Caco-2 (cell line): ENCODE measurements around the gene MED26. TPM values are rescaled to one million over a fixed set of nuclear protein-coding genes. Genes with fewer than 3 reads are reported as not detected.

Source experiments
- BruUV-seq: library from RNA; stranded (reverse); fragments of 400-500 nt; replicated peaks from 2 replicates; lab custom pipeline; 2021; lab: Mats Ljungman, UMichigan
- CTCF ChIA-PET: fragments of 300-600 bp; sonication (Branson Sonifier 250); formaldehyde crosslinking; loops from one replicate; lab custom pipeline; 2022; ENCODE audit warnings: antibody characterized with exemption; lab: Charles Lee
- POLR2A ChIA-PET: fragments of 300-600 bp; sonication (Branson Sonifier 250); formaldehyde crosslinking; loops from one replicate; lab custom pipeline; 2022; ENCODE audit warnings: antibody characterized with exemption; lab: Charles Lee
- DNase-seq, 2 experiments: peaks; one replicate each; pipeline versions ENCODE4 v3.0.0 to v3.0.0-alpha.2; 2020 to 2022
- H3K27me3 ChIP-seq: replicated peaks from 2 replicates; pipeline ENCODE4 v1.6.0; 2011; ENCODE audit warnings: low read length; ENCODE audit not compliant: control insufficient read depth, insufficient read depth
- H3K36me3 ChIP-seq: 2 replicates; pipeline ENCODE4 v1.5.1; 2011; ENCODE audit warnings: low read length; ENCODE audit not compliant: control insufficient read depth, insufficient read depth
- H3K4me1 ChIP-seq: fragments of 250-450 bp; sonication (Bioruptor Pico); 2 replicates; pipeline ENCODE4 v1.5.1; 2020; ENCODE audit warnings: mild to moderate bottlenecking
- H3K4me3 ChIP-seq: 2 replicates; pipeline ENCODE4 v1.5.1; 2011; ENCODE audit warnings: low read depth, mild to moderate bottlenecking, control low read depth, low read length
- H3K9me3 ChIP-seq: fragments of 250-450 bp; sonication (Bioruptor Pico); 2 replicates; pipeline ENCODE4 v1.5.1; 2020; ENCODE audit warnings: mild to moderate bottlenecking, moderate library complexity
- H3K27ac Mint-ChIP-seq: one replicate; pipeline ENCODE4 v1.8.0; 2022; ENCODE audit warnings: mixed read lengths; ENCODE audit not compliant: unreplicated experiment
- H3K27me3 Mint-ChIP-seq: one replicate; pipeline ENCODE4 v1.8.0; 2022; ENCODE audit warnings: mixed read lengths; ENCODE audit not compliant: insufficient read depth, unreplicated experiment
- H3K36me3 Mint-ChIP-seq: one replicate; pipeline ENCODE4 v1.8.0; 2022; ENCODE audit warnings: mild to moderate bottlenecking, mixed read lengths; ENCODE audit not compliant: insufficient read depth, unreplicated experiment
- H3K4me1 Mint-ChIP-seq: one replicate; pipeline ENCODE4 v1.8.0; 2022; ENCODE audit warnings: low read depth, mixed read lengths; ENCODE audit not compliant: unreplicated experiment
- H3K4me3 Mint-ChIP-seq: one replicate; pipeline ENCODE4 v1.8.0; 2022; ENCODE audit warnings: mild to moderate bottlenecking, moderate library complexity, mixed read lengths; ENCODE audit not compliant: unreplicated experiment
- H3K9me3 Mint-ChIP-seq: one replicate; pipeline ENCODE4 v1.8.0; 2022; ENCODE audit warnings: mixed read lengths; ENCODE audit not compliant: unreplicated experiment
- intact Hi-C: fragments of 100-400 bp; cut with micrococcal nuclease; formaldehyde crosslinking; loops from one replicate; pipeline ENCODE4 v1.10.0; 2022; ENCODE audit not compliant: unreplicated experiment
- total RNA-seq: library from RNA; stranded (reverse); gene quantifications from 2 replicates; pipeline ENCODE4 v1.2.3, GENCODE V29; 2022
- TF ChIP-seq, protein P1 (sequence below), 2 experiments: fragments of 200-600 bp in 1 of 2; IDR thresholded peaks; 1 replicate in 1 of 2; 2 replicates in 1 of 2; pipeline versions ENCODE4 v1.5.1 to v1.8.0; 2011 to 2022; ENCODE audit warnings: antibody characterized with exemption in 1 of 2, control low read depth in 1 of 2, inconsistent platforms in 1 of 2, low read depth in 1 of 2, low read length in 1 of 2, mild to moderate bottlenecking in 1 of 2, moderate library complexity in 1 of 2; ENCODE audit not compliant: insufficient read depth in 1 of 2, severe bottlenecking in 1 of 2, unreplicated experiment in 1 of 2

Gene MED26
- total RNA-seq, 1 experiment from 2014 or later, result 11.4 TPM

DNA sequence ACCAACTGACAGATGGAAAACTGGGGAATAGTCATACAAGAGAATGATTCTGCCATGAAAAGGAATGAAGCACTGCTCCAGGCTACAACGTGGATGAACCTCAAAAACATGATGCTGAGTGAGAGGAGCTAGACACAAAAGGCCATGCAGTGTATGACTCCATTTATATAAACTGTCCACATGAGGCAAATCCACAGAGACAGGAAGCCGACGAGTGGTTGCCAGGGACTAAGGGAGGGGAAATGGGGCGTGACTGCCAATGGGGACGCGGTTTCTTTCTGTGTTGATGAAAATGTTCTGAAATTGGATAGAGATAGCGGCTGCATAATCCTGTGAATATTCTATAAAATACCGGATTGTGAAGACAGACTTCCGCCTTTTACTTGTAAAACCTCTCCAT is 21.7 kb upstream of the MED26 start:
- H3K4me3 ChIP-seq, result no peak overlapping the region
- Mint-ChIP-seq H3K27ac (no peak overlapping the region), H3K9me3 (no peaks in the 10 kb centered on the region), H3K36me3 (peaks cover 79% of the 10 kb centered on the region), H3K4me3 (no peak overlapping the region), H3K4me1 (no peaks in the 10 kb centered on the region), H3K27me3 (no peaks in the 10 kb centered on the region)
- ChIA-PET POLR2A (no interaction called here), CTCF (no interaction called here)
- peaks cover 3% of the 10 kb centered on the region for H3K36me3 ChIP-seq
- H3K4me1 ChIP-seq, result no peaks in the 10 kb centered on the region
- no peaks in the 10 kb centered on the region for H3K27me3 ChIP-seq
- intact Hi-C loops, result no loop called here
- BruUV-seq, result no TSS peak
- H3K9me3 ChIP-seq, result no peaks in the 10 kb centered on the region
- no peak for DNase-seq
- TF ChIP-seq, protein P1, sequence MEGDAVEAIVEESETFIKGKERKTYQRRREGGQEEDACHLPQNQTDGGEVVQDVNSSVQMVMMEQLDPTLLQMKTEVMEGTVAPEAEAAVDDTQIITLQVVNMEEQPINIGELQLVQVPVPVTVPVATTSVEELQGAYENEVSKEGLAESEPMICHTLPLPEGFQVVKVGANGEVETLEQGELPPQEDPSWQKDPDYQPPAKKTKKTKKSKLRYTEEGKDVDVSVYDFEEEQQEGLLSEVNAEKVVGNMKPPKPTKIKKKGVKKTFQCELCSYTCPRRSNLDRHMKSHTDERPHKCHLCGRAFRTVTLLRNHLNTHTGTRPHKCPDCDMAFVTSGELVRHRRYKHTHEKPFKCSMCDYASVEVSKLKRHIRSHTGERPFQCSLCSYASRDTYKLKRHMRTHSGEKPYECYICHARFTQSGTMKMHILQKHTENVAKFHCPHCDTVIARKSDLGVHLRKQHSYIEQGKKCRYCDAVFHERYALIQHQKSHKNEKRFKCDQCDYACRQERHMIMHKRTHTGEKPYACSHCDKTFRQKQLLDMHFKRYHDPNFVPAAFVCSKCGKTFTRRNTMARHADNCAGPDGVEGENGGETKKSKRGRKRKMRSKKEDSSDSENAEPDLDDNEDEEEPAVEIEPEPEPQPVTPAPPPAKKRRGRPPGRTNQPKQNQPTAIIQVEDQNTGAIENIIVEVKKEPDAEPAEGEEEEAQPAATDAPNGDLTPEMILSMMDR (IDR thresholded peaks at IDR 0.05; ENCODE audit: insufficient read depth in 1 of 2, low read depth in 1 of 2, low read length in 1 of 2, severe bottlenecking in 1 of 2, unreplicated experiment in 1 of 2), result no peak

DNA sequence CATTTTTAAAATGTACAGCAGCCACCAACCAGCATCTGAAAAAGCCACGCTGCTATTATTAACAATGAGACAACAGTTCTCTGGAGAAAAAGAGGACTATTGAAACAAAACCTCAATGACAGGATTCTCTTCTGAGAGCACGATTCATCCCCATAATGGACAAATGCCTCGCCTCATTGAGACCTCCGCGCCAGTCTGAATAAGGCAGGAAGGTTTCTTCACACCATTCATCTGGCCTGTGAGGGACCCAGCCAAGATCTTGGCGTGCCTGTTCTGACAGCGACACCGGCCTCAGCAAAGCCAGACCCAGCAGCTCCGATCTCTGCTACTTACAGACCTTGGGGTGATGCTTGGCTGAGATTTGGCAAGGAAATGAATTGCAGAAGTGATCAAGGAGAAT is 17.1 kb upstream of the MED26 start:
- intact Hi-C loops, result no loop called here
- Mint-ChIP-seq H3K27ac (no peak overlapping the region), H3K4me3 (no peak overlapping the region), H3K36me3 (peaks cover 72% of the 10 kb centered on the region), H3K4me1 (no peaks in the 10 kb centered on the region), H3K9me3 (no peaks in the 10 kb centered on the region), H3K27me3 (no peaks in the 10 kb centered on the region)
- Histone ChIP-seq H3K4me3 (no peak overlapping the region), H3K27me3 (no peaks in the 10 kb centered on the region), H3K9me3 (no peaks in the 10 kb centered on the region), H3K36me3 (no peaks in the 10 kb centered on the region; the same call in 1 of the 2 replicates), H3K4me1 (no peaks in the 10 kb centered on the region)
- BruUV-seq, result no TSS peak
- ChIA-PET POLR2A (no interaction called here), CTCF (no interaction called here)
- TF ChIP-seq, protein P1 (IDR thresholded peaks at IDR 0.05; ENCODE audit: insufficient read depth in 1 of 2, low read depth in 1 of 2, low read length in 1 of 2, severe bottlenecking in 1 of 2, unreplicated experiment in 1 of 2), result no peak
- no peak for DNase-seq

DNA sequence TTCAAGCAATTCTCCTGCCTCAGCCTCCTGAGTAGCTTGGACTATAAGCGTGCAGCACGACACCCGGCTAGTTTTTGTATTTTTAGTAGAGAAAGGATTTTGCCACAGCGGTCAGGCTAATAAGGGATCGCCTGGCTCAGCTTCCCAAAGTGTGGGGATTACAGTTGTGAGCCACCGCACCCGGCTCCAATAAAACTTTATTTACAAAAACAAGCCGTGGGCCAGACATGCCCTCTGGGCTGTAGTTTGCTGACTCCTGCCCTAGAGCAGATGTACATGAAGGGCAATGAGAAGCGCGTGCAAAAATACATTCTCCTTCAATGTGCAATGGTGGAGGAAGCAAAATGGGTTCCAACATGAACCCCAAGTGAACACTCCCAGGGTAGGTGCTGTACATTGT is 13.7 kb upstream of the MED26 start:
- H3K36me3 Mint-ChIP-seq, result peaks cover 61% of the 10 kb centered on the region

More for the DNA sequence above, 13.7 kb upstream of the MED26 start:
- Histone ChIP-seq H3K9me3 (no peaks in the 10 kb centered on the region), H3K27me3 (no peaks in the 10 kb centered on the region), H3K4me1 (no peaks in the 10 kb centered on the region), H3K4me3 (no peak overlapping the region), H3K36me3 (no peaks in the 10 kb centered on the region)
- TF ChIP-seq, protein P1 (IDR thresholded peaks at IDR 0.05; ENCODE audit: insufficient read depth in 1 of 2, low read depth in 1 of 2, low read length in 1 of 2, severe bottlenecking in 1 of 2, unreplicated experiment in 1 of 2), result no peak
- no peaks in the 10 kb centered on the region for H3K9me3 Mint-ChIP-seq
- CTCF ChIA-PET, result no interaction called here
- H3K27me3 Mint-ChIP-seq, result no peaks in the 10 kb centered on the region
- BruUV-seq, result no TSS peak
- POLR2A ChIA-PET, result no interaction called here
- intact Hi-C loops, result no loop called here
- no peak overlapping the region for H3K4me3 Mint-ChIP-seq
- no peak overlapping the region for H3K27ac Mint-ChIP-seq
- DNase-seq, result no peak
- no peaks in the 10 kb centered on the region for H3K4me1 Mint-ChIP-seq
